HepG2 (cell line): ENCODE measurements around the gene SKP2. TPM values are rescaled to one million over a fixed set of nuclear protein-coding genes. Genes with fewer than 3 reads are reported as not detected.
A peak's percentile ranks its signal among the peaks of the same experiment; 100 is the strongest.

ENCODE experiments used
- CENPX ChIP-seq: sonication (generic); formaldehyde crosslinking; IDR thresholded peaks from 2 replicates; pipeline ENCODE4 v1.9.0; 2021; ENCODE audit warnings: mild to moderate bottlenecking, missing genetic modification reagents, moderate library complexity
- DR1 ChIP-seq: sonication (generic); formaldehyde crosslinking; IDR thresholded peaks from 2 replicates; pipeline ENCODE4 v1.8.0; 2021; ENCODE audit warnings: mild to moderate bottlenecking, missing genetic modification reagents, inconsistent platforms
- FOXP4 ChIP-seq: sonication (generic); formaldehyde crosslinking; IDR thresholded peaks from 2 replicates; pipeline ENCODE4 v1.4.0; 2020; ENCODE audit warnings: missing genetic modification reagents
- FUBP1 ChIP-seq: sonication (generic); formaldehyde crosslinking; IDR thresholded peaks from 2 replicates; pipeline ENCODE4 v1.5.1; 2020; ENCODE audit warnings: missing genetic modification reagents, mild to moderate bottlenecking, borderline replicate concordance
- IKZF4 ChIP-seq: sonication (generic); formaldehyde crosslinking; IDR thresholded peaks from 2 replicates; pipeline ENCODE4 v1.5.1; 2020; ENCODE audit warnings: borderline replicate concordance, mild to moderate bottlenecking, low read depth, missing genetic modification reagents; ENCODE audit errors: not compliant biosample characterization
- JUND ChIP-seq: sonication (generic); formaldehyde crosslinking; IDR thresholded peaks from 2 replicates; pipeline ENCODE4 v1.8.0; 2022; ENCODE audit warnings: mild to moderate bottlenecking, missing genetic modification reagents
- KDM5B ChIP-seq: sonication (generic); formaldehyde crosslinking; IDR thresholded peaks from 2 replicates; pipeline ENCODE4 v1.4.0; 2020; ENCODE audit warnings: missing genetic modification reagents, mild to moderate bottlenecking, borderline replicate concordance
- MED1 ChIP-seq: sonication (generic); formaldehyde crosslinking; IDR thresholded peaks from 2 replicates; pipeline ENCODE4 v1.4.0; 2020; ENCODE audit warnings: missing genetic modification reagents
- SMC3 ChIP-seq: IDR thresholded peaks from 2 replicates; pipeline ENCODE4 v1.6.1; 2011; ENCODE audit warnings: low read length, improper control_type of control experiment
- SOX6 ChIP-seq, 2 experiments: fragments of 450-650 bp in 1 of 2; sonication (generic) in 1 of 2; formaldehyde crosslinking in 1 of 2; IDR thresholded peaks; 2 replicates each; pipeline versions ENCODE4 v1.4.0 to v1.6.1; 2017 to 2020; ENCODE audit warnings: antibody characterized with exemption in 1 of 2, mild to moderate bottlenecking in 1 of 2, missing genetic modification reagents in 1 of 2
- ZBTB21 ChIP-seq: sonication (generic); formaldehyde crosslinking; IDR thresholded peaks from 2 replicates; pipeline ENCODE4 v1.4.0; 2020; ENCODE audit warnings: missing genetic modification reagents
- ZBTB42 ChIP-seq: sonication (generic); formaldehyde crosslinking; IDR thresholded peaks from 2 replicates; pipeline ENCODE4 v1.5.0; 2020; ENCODE audit warnings: mild to moderate bottlenecking, missing genetic modification reagents
- ZMYM2 ChIP-seq: sonication (generic); formaldehyde crosslinking; IDR thresholded peaks from 2 replicates; pipeline ENCODE4 v1.8.0; 2022; ENCODE audit warnings: mild to moderate bottlenecking, missing genetic modification reagents
- ZNF768 ChIP-seq: sonication (generic); formaldehyde crosslinking; IDR thresholded peaks from 2 replicates; pipeline ENCODE4 v1.4.0; 2020; ENCODE audit warnings: missing genetic modification reagents
- ZSCAN12 ChIP-seq: sonication (generic); formaldehyde crosslinking; IDR thresholded peaks from 2 replicates; pipeline ENCODE4 v1.9.0; 2021; ENCODE audit warnings: mild to moderate bottlenecking, missing genetic modification reagents
- polyA plus RNA-seq, 8 experiments: library from polyadenylated mRNA; depleted of rRNA in 3 of 8; stranded (reverse) in 7 of 8; unstranded in 1 of 8; fragments of >200 nt; fragmentation: Illumina TruSeq in 4 of 8; extraction: Trizol in 4 of 8; gene quantifications; 2 replicates each; pipeline versions ENCODE4 v1.2.1 to v1.2.3, GENCODE V29; 2011 to 2016; ENCODE audit warnings: low read depth in 4 of 8, missing spikeins in 1 of 8, mixed read lengths in 1 of 8; ENCODE audit not compliant: insufficient read depth in 1 of 8
- total RNA-seq, 5 experiments: library from RNA; depleted of rRNA; stranded (reverse); fragments of >200 nt; fragmentation: Illumina TruSeq; extraction: Trizol; gene quantifications; 2 replicates each; pipeline ENCODE4 v1.2.3, GENCODE V29; 2016; ENCODE audit warnings: low read depth in 1 of 5
- TF ChIP-seq, protein P1 (sequence below): sonication (generic); formaldehyde crosslinking; IDR thresholded peaks from 2 replicates; pipeline ENCODE4 v1.4.0; 2020; ENCODE audit warnings: missing genetic modification reagents, borderline replicate concordance
- TF ChIP-seq, protein P2 (sequence below): sonication (generic); formaldehyde crosslinking; IDR thresholded peaks from 2 replicates; pipeline ENCODE4 v1.8.1; 2022; ENCODE audit warnings: low read depth, mild to moderate bottlenecking, missing genetic modification reagents

The SKP2 gene
- total and polyA plus RNA-seq, 2 of the 13 experiments (the other 11 are each of a cell fraction or from before 2014, with no cell fraction given): 29.6 to 84.1 TPM

DNA sequence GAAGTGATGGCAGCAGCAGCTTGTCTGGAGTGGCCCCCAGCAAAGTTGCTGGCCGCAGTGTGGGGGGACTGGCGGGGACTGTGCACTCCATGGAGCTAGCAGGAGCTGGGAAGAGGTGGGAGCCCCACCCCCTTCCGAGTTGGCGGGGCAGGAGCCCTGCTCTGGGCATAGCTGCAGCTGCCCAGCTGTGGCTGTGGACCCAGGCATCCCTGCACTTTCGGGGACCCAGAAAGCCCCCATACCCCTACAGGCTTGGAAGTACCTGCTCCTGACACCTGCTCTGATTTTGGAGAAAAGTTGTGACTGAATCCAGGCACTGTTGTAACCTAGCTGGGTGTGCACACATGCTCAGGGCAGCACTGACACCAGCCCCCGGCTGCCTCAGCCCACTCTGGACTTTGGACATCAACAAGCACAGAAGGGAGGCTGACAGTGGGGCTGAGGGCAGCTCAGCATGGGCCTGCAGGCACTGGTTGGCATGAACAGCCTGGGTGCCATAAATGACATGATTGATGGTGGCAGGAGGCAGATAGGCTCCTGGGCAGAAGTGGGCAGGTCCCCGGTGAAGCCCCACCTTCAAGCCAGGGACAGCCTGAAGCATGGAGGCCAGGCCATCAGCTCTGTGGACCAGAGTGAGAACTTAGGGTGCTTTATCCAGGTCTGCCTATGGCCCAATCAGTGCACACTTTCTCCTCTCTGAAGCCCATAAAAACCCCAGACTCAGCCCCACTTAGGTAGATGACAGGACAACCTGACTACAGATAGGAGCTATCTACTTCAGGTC, 12.8 kb upstream of the SKP2 start (continued):
- TF ChIP-seq FOXP4 (peak; percentile 58), ZSCAN12 (CRISPR knock-in tag) (no peak), JUND (no peak), SMC3 (no peak), IKZF4 (CRISPR knock-in tag) (no peak), FUBP1 (CRISPR knock-in tag) (0 out of 2 replicates have a peak, but pooled peaks have one; percentile 65), ZNF768 (peak; percentile 92), ZBTB21 (CRISPR knock-in tag) (no peak), SOX6 (IDR thresholded peaks at IDR 0.05) (no peak), SOX6 (CRISPR knock-in tag; IDR thresholded peaks at IDR 0.05) (peak; percentile 53; the same call in 1 of the 2 replicates), CENPX (CRISPR knock-in tag) (no peak), DR1 (CRISPR knock-in tag) (no peak), KDM5B (CRISPR knock-in tag) (peak; percentile 41; the same call in 1 of the 2 replicates), ZMYM2 (CRISPR knock-in tag) (peak; percentile 34; the same call in 1 of the 2 replicates), MED1 (CRISPR knock-in tag) (peak; percentile 78), ZBTB42 (CRISPR knock-in tag) (peak; percentile 64; the same call in 1 of the 2 replicates)
- TF ChIP-seq, protein P1, sequence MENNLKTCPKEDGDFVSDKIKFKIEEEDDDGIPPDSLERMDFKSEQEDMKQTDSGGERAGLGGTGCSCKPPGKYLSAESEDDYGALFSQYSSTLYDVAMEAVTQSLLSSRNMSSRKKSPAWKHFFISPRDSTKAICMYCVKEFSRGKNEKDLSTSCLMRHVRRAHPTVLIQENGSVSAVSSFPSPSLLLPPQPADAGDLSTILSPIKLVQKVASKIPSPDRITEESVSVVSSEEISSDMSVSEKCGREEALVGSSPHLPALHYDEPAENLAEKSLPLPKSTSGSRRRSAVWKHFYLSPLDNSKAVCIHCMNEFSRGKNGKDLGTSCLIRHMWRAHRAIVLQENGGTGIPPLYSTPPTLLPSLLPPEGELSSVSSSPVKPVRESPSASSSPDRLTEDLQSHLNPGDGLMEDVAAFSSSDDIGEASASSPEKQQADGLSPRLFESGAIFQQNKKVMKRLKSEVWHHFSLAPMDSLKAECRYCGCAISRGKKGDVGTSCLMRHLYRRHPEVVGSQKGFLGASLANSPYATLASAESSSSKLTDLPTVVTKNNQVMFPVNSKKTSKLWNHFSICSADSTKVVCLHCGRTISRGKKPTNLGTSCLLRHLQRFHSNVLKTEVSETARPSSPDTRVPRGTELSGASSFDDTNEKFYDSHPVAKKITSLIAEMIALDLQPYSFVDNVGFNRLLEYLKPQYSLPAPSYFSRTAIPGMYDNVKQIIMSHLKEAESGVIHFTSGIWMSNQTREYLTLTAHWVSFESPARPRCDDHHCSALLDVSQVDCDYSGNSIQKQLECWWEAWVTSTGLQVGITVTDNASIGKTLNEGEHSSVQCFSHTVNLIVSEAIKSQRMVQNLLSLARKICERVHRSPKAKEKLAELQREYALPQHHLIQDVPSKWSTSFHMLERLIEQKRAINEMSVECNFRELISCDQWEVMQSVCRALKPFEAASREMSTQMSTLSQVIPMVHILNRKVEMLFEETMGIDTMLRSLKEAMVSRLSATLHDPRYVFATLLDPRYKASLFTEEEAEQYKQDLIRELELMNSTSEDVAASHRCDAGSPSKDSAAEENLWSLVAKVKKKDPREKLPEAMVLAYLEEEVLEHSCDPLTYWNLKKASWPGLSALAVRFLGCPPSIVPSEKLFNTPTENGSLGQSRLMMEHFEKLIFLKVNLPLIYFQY (CRISPR knock-in tag): no peak; the same call in 1 of the 2 replicates
- TF ChIP-seq, protein P2, sequence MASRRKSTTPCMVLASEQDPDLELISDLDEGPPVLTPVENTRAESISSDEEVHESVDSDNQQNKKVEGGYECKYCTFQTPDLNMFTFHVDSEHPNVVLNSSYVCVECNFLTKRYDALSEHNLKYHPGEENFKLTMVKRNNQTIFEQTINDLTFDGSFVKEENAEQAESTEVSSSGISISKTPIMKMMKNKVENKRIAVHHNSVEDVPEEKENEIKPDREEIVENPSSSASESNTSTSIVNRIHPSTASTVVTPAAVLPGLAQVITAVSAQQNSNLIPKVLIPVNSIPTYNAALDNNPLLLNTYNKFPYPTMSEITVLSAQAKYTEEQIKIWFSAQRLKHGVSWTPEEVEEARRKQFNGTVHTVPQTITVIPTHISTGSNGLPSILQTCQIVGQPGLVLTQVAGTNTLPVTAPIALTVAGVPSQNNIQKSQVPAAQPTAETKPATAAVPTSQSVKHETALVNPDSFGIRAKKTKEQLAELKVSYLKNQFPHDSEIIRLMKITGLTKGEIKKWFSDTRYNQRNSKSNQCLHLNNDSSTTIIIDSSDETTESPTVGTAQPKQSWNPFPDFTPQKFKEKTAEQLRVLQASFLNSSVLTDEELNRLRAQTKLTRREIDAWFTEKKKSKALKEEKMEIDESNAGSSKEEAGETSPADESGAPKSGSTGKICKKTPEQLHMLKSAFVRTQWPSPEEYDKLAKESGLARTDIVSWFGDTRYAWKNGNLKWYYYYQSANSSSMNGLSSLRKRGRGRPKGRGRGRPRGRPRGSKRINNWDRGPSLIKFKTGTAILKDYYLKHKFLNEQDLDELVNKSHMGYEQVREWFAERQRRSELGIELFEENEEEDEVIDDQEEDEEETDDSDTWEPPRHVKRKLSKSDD (CRISPR knock-in tag): 0 out of 2 replicates have a peak, but pooled peaks have one; percentile 27
